ENCODE data around the gene ANXA4. TPM values are rescaled to one million over a fixed set of nuclear protein-coding genes. Genes with fewer than 3 reads are reported as not detected.
A peak's percentile ranks its signal among the peaks of the same experiment; 100 is the strongest.
"Not testable (repeated sequence)": the region's sequence is repeated elsewhere in the genome, so short reads cannot be mapped to it uniquely, and the experiment has no call there.

ANXA4 gene
- total RNA-seq, 1 experiment from 2014 or later: 92.0 TPM

DNA sequence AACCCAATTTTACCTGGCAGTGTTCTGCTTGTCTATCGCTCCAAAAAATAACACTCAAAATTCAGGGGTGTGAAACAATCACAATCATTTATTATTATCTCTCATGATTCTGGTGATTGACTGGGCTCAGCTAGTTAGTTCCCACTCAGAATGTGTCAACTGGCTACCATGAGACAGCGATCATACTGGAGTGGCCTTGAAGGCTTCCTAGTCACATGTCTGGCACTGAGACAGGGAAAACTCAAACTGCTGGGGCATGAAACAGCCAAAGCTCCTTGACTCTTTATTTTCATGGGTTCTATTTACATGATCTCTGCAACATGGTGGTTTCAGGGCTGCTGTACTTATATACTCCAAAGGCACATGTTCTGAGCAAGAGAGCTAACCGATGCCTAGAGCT, 6.2 kb upstream of the ANXA4 start:
- Mint-ChIP-seq H3K27ac (ENCODE audit: unreplicated experiment) (no peak overlapping the region), H3K4me3 (ENCODE audit: unreplicated experiment) (no peak overlapping the region), H3K4me1 (ENCODE audit: low read depth, unreplicated experiment) (peaks cover 31% of the 10 kb centered on the region), H3K36me3 (ENCODE audit: insufficient read depth, unreplicated experiment) (no peaks in the 10 kb centered on the region), H3K9me3 (ENCODE audit: unreplicated experiment) (no peaks in the 10 kb centered on the region), H3K27me3 (ENCODE audit: insufficient read depth, unreplicated experiment) (no peaks in the 10 kb centered on the region)
- intact Hi-C loops (cut with micrococcal nuclease; ENCODE audit: unreplicated experiment): loop anchor here (2.0 kb wide), 1 partner anchor 407 kb away; no protein-coding TSS in a partner anchor
- Histone ChIP-seq H3K9me3 (no peaks in the 10 kb centered on the region), H3K27me3 (replicated peaks; ENCODE audit: control insufficient read depth, insufficient read depth, low read length) (no peaks in the 10 kb centered on the region), H3K36me3 (ENCODE audit: control insufficient read depth, insufficient read depth, low read length) (no peaks in the 10 kb centered on the region), H3K4me1 (peaks cover 29% of the 10 kb centered on the region), H3K4me3 (ENCODE audit: low read depth, low read length) (no peak overlapping the region)
- TF ChIP-seq, protein P1, sequence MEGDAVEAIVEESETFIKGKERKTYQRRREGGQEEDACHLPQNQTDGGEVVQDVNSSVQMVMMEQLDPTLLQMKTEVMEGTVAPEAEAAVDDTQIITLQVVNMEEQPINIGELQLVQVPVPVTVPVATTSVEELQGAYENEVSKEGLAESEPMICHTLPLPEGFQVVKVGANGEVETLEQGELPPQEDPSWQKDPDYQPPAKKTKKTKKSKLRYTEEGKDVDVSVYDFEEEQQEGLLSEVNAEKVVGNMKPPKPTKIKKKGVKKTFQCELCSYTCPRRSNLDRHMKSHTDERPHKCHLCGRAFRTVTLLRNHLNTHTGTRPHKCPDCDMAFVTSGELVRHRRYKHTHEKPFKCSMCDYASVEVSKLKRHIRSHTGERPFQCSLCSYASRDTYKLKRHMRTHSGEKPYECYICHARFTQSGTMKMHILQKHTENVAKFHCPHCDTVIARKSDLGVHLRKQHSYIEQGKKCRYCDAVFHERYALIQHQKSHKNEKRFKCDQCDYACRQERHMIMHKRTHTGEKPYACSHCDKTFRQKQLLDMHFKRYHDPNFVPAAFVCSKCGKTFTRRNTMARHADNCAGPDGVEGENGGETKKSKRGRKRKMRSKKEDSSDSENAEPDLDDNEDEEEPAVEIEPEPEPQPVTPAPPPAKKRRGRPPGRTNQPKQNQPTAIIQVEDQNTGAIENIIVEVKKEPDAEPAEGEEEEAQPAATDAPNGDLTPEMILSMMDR (IDR thresholded peaks at IDR 0.05; ENCODE audit: insufficient read depth in 1 of 2, low read depth in 1 of 2, low read length in 1 of 2, severe bottlenecking in 1 of 2, unreplicated experiment in 1 of 2): no peak
- no peak for DNase-seq
- ChIA-PET CTCF (interaction anchor here (3.3 kb wide), 1 partner anchor 11 kb away, joined by 31 read pairs; no protein-coding TSS in a partner anchor), POLR2A (no interaction called here)
- no TSS peak for BruUV-seq (replicated peaks)

GRCh38 chr2:69738149-69738548, 3.8 kb upstream of the ANXA4 start:
- CTCF ChIA-PET: interaction anchor here (0.9 kb wide), 1 partner anchor 14 kb away, joined by 4 read pairs; no protein-coding TSS in a partner anchor
- H3K9me3 Mint-ChIP-seq (ENCODE audit: unreplicated experiment); H3K36me3 ChIP-seq (ENCODE audit: control insufficient read depth, insufficient read depth, low read length); BruUV-seq (replicated peaks); H3K4me3 Mint-ChIP-seq (ENCODE audit: unreplicated experiment); DNase-seq; H3K4me3 ChIP-seq (ENCODE audit: low read depth, low read length); H3K27ac Mint-ChIP-seq (ENCODE audit: unreplicated experiment); H3K27me3 ChIP-seq (replicated peaks; ENCODE audit: control insufficient read depth, insufficient read depth, low read length); H3K27me3 Mint-ChIP-seq (ENCODE audit: insufficient read depth, unreplicated experiment); POLR2A ChIA-PET; H3K9me3 ChIP-seq; intact Hi-C loops (cut with micrococcal nuclease; ENCODE audit: unreplicated experiment): not testable (repeated sequence)
- H3K36me3 Mint-ChIP-seq (ENCODE audit: insufficient read depth, unreplicated experiment): peaks cover 14% of the 10 kb centered on the region
- peaks cover 31% of the 10 kb centered on the region for H3K4me1 Mint-ChIP-seq (ENCODE audit: low read depth, unreplicated experiment)
- peaks cover 33% of the 10 kb centered on the region for H3K4me1 ChIP-seq

- peak overlapping the region; percentile 78 for H3K4me3 ChIP-seq (ENCODE audit: low read depth, low read length)
- Mint-ChIP-seq H3K4me1 (ENCODE audit: low read depth, unreplicated experiment) (peaks cover 26% of the 10 kb centered on the region), H3K27ac (ENCODE audit: unreplicated experiment) (peak overlapping the region; percentile 96), H3K36me3 (ENCODE audit: insufficient read depth, unreplicated experiment) (peaks cover 14% of the 10 kb centered on the region), H3K9me3 (ENCODE audit: unreplicated experiment) (no peaks in the 10 kb centered on the region), H3K4me3 (ENCODE audit: unreplicated experiment) (peak overlapping the region; percentile 97), H3K27me3 (ENCODE audit: insufficient read depth, unreplicated experiment) (no peaks in the 10 kb centered on the region)
- intact Hi-C loops (cut with micrococcal nuclease; ENCODE audit: unreplicated experiment): no loop called here
- TF ChIP-seq, protein P1 (IDR thresholded peaks at IDR 0.05; ENCODE audit: insufficient read depth in 1 of 2, low read depth in 1 of 2, low read length in 1 of 2, severe bottlenecking in 1 of 2, unreplicated experiment in 1 of 2): no peak
- no peaks in the 10 kb centered on the region for H3K27me3 ChIP-seq (replicated peaks; ENCODE audit: control insufficient read depth, insufficient read depth, low read length)
- CTCF ChIA-PET: interaction anchor here (0.6 to 3.0 kb wide), 6 partner anchors 15 to 100 kb away, joined by 3 to 52 read pairs (median 4); no protein-coding TSS in a partner anchor
- POLR2A ChIA-PET: interaction anchor here (1.5 to 1.6 kb wide), 3 partner anchors 16 to 76 kb away, joined by 4 to 12 read pairs (median 7); no protein-coding TSS in a partner anchor
- H3K9me3 ChIP-seq: no peaks in the 10 kb centered on the region
- no TSS peak for BruUV-seq (replicated peaks)
- no peaks in the 10 kb centered on the region; the same call in 1 of the 2 replicates for H3K36me3 ChIP-seq (ENCODE audit: control insufficient read depth, insufficient read depth, low read length)
- DNase-seq: peak in 1 of 2 experiments; percentile 32
- peaks cover 24% of the 10 kb centered on the region for H3K4me1 ChIP-seq
Measured at GRCh38 chr2:69740502-69740951, 1.4 kb upstream of the ANXA4 start.
